Measurements from ENCODE around the gene STIM1. TPM values are rescaled to one million over a fixed set of nuclear protein-coding genes. Genes with fewer than 3 reads are reported as not detected.
"Not testable (repeated sequence)": the region's sequence is repeated elsewhere in the genome, so short reads cannot be mapped to it uniquely, and the experiment has no call there.

Gene STIM1
- total and polyA plus RNA-seq, 4 donors, result 12.1 to 56.4 (median 41.2) TPM

DNA sequence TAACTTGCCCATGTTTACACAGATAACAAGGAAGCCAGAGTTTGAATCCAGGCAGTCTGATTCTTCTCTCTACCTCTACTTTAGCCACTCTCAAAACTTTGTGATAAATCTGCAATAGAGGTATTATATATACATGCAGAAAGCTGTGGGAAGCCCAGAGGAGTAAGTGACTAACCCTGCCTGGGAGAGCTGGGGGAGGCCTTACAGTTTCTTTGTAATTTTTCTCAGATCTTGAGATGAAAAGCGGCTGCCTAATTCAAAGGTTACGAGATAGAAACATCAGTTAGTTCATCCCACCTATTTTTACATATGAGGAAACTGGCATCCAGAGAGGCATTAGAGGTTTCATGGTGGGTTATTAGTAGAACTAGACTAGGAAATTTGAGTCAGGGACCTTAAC lies 4.9 kb downstream of the STIM1 start:
- no peak overlapping the region for H3K27ac ChIP-seq (ENCODE audit: low read depth in 1 of 2, low read length in 1 of 2)
- H3K4me3 ChIP-seq, result no peak overlapping the region
- WGBS, 2 donors, result 89 to 91% methylated on average over 2 of the region's 2 CpGs

DNA sequence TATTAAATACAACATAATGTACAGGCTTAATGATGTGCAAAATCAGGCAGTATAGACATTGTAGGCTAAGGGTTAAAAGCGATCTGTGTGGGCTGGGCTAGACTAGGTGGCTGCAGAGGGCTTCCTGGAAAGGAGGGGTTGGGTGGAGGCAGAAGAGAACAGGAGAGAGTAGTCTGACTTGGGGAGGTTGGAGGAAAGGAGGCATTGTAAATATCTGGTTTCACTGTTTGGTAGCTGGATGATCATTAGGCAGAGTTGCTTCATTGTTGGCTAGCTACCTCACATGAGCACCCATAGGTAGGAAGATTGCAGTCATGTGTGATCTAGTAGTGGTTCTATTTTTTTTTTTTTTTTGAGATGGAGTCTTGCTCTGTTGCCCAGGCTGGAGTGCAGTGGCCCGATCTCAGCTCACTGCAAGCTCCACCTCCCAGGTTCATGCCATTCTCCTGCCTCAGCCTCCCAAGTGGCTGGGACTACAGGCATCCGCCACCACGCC lies 5.5 kb downstream of the STIM1 start:
- DNase-seq; H3K27me3 ChIP-seq (ENCODE audit: control insufficient read depth in 3 of 3, insufficient read depth in 3 of 3, low read length in 2 of 3); ATAC-seq (ENCODE audit: insufficient read depth, low FRiP score); H3K9ac ChIP-seq (ENCODE audit: insufficient read depth in 1 of 2, low read length in 2 of 2); H3K27ac ChIP-seq (ENCODE audit: low read depth in 1 of 2, low read length in 1 of 2); H3K4me3 ChIP-seq; H3K9me3 ChIP-seq (ENCODE audit: control insufficient read depth in 4 of 4, insufficient read depth in 3 of 4, low read length in 3 of 4); H3K36me3 ChIP-seq (ENCODE audit: control insufficient read depth in 4 of 4, insufficient read depth in 4 of 4, low read length in 4 of 4): not testable (repeated sequence)
- peaks cover 9 to 53% (median 25%) of the 10 kb centered on the region in 5 donors for H3K4me1 ChIP-seq (ENCODE audit: control insufficient read depth in 5 of 5, insufficient read depth in 5 of 5, low read length in 5 of 5)
- 75 to 79% methylated on average over 4 of the region's 4 CpGs for WGBS, 2 donors

More for the DNA sequence above, 4.9 kb downstream of the STIM1 start:
- DNase-seq (no peak), ATAC-seq (ENCODE audit: insufficient read depth, low FRiP score) (no peak)
- H3K9me3 ChIP-seq (ENCODE audit: control insufficient read depth in 4 of 4, insufficient read depth in 3 of 4, low read length in 3 of 4), result no peaks in the 10 kb centered on the region
- H3K9ac ChIP-seq (ENCODE audit: insufficient read depth in 1 of 2, low read length in 2 of 2), result no peak overlapping the region
- TF ChIP-seq, protein P1, sequence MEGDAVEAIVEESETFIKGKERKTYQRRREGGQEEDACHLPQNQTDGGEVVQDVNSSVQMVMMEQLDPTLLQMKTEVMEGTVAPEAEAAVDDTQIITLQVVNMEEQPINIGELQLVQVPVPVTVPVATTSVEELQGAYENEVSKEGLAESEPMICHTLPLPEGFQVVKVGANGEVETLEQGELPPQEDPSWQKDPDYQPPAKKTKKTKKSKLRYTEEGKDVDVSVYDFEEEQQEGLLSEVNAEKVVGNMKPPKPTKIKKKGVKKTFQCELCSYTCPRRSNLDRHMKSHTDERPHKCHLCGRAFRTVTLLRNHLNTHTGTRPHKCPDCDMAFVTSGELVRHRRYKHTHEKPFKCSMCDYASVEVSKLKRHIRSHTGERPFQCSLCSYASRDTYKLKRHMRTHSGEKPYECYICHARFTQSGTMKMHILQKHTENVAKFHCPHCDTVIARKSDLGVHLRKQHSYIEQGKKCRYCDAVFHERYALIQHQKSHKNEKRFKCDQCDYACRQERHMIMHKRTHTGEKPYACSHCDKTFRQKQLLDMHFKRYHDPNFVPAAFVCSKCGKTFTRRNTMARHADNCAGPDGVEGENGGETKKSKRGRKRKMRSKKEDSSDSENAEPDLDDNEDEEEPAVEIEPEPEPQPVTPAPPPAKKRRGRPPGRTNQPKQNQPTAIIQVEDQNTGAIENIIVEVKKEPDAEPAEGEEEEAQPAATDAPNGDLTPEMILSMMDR (IDR thresholded peaks at IDR 0.05; ENCODE audit: control extremely low read depth, extremely low read depth), result no peak
- H3K4me1 ChIP-seq (ENCODE audit: control insufficient read depth in 5 of 5, insufficient read depth in 5 of 5, low read length in 5 of 5), result peaks cover 4 to 47% (median 22%) of the 10 kb centered on the region in 5 donors
- no peaks in the 10 kb centered on the region for H3K36me3 ChIP-seq (ENCODE audit: control insufficient read depth in 4 of 4, insufficient read depth in 4 of 4, low read length in 4 of 4)
- no peaks in the 10 kb centered on the region for H3K27me3 ChIP-seq (ENCODE audit: control insufficient read depth in 3 of 3, insufficient read depth in 3 of 3, low read length in 2 of 3)

DNA sequence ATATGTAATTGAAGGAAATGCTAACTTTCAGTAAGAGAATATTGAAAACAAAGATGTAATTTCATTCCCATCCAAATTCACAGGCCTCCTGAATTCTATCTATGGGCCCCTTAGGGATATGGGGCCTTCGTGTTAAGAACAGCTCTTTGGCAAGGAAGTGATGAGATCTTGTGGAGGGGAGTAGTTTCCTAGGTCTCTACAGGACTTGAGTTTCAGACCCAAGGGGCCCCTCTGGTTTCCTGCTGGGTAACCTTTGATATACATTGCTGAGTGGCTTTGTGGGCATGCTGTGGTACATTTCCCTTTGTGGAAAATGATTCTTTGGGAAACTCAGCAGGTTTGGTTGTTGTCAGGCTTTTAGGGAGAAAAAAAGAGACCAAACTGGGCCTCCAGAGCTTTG lies 6.2 kb downstream of the STIM1 start:
- no peak overlapping the region for H3K4me3 ChIP-seq
- WGBS, 2 donors, result 15 to 37% methylated on average over 1 of the region's 1 CpG
- no peaks in the 10 kb centered on the region for H3K9me3 ChIP-seq (ENCODE audit: control insufficient read depth in 4 of 4, insufficient read depth in 3 of 4, low read length in 3 of 4)
- no peak for DNase-seq
- no peaks in the 10 kb centered on the region for H3K27me3 ChIP-seq (ENCODE audit: control insufficient read depth in 3 of 3, insufficient read depth in 3 of 3, low read length in 2 of 3)
- TF ChIP-seq, protein P1 (IDR thresholded peaks at IDR 0.05; ENCODE audit: control extremely low read depth, extremely low read depth), result no peak
- no peaks in the 10 kb centered on the region for H3K36me3 ChIP-seq (ENCODE audit: control insufficient read depth in 4 of 4, insufficient read depth in 4 of 4, low read length in 4 of 4)
- no peak overlapping the region for H3K27ac ChIP-seq (ENCODE audit: low read depth in 1 of 2, low read length in 1 of 2)
- no peak overlapping the region for H3K9ac ChIP-seq (ENCODE audit: insufficient read depth in 1 of 2, low read length in 2 of 2)
- peaks cover 13 to 59% (median 29%) of the 10 kb centered on the region in 5 donors for H3K4me1 ChIP-seq (ENCODE audit: control insufficient read depth in 5 of 5, insufficient read depth in 5 of 5, low read length in 5 of 5)
- no peak for ATAC-seq (ENCODE audit: insufficient read depth, low FRiP score)

DNA sequence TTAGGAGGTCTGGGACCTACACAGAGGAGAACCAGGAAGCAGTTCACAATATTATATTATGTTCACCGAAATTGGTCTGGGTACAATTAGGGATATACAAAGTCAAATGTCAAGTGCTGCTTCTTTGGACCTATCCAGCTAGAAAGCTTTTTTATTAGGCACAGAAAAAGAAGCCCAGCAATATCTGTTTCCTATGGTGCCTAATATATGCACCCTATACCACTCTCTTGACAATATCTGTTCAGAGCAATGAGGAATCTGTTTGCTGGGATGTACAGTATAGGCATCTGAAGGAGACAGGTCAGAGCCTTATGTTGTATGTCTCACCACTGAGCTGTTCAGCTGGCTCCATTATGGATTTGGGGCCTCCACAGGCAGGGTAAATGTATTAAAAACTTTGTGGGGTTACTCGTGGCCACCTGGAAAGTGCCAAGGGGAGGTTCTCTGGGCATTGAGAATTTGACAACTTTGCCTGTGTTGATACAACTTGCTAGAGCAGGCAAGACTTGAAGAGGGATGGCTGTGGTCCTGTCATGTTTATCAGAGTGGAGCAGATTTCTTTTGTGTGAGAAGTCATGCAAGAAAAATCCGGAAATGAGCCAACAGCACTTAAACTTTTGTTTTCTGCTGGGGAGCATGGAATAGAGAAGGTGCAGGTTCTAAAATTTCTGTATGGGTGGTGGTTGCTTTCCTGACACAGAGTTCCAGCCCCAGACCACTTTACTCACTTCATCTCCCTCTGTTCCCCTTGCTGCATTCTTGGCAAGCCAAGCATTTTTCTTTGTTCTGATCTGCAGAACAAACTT lies 10.1 kb downstream of the STIM1 start:
- Histone ChIP-seq H3K4me3 (no peak overlapping the region), H3K36me3 (ENCODE audit: control insufficient read depth in 4 of 4, insufficient read depth in 4 of 4, low read length in 4 of 4) (no peaks in the 10 kb centered on the region), H3K4me1 (ENCODE audit: control insufficient read depth in 5 of 5, insufficient read depth in 5 of 5, low read length in 5 of 5) (peaks cover 13 to 42% (median 15%) of the 10 kb centered on the region in 5 donors), H3K9me3 (ENCODE audit: control insufficient read depth in 4 of 4, insufficient read depth in 3 of 4, low read length in 3 of 4) (no peaks in the 10 kb centered on the region), H3K27me3 (ENCODE audit: control insufficient read depth in 3 of 3, insufficient read depth in 3 of 3, low read length in 2 of 3) (no peaks in the 10 kb centered on the region), H3K9ac (ENCODE audit: insufficient read depth in 1 of 2, low read length in 2 of 2) (peak overlapping the region in 1 of 2 donors; percentile 29), H3K27ac (ENCODE audit: low read depth in 1 of 2, low read length in 1 of 2) (peak overlapping the region; percentile 13 to 84)
- DNase-seq (peak; percentile 23 to 70 (median 66)), ATAC-seq (ENCODE audit: insufficient read depth, low FRiP score) (peak; percentile 48)
- TF ChIP-seq, protein P1 (IDR thresholded peaks at IDR 0.05; ENCODE audit: control extremely low read depth, extremely low read depth), result no peak
- WGBS, 2 donors, result 29 to 33% methylated on average over 3 of the region's 3 CpGs
